Neural progenitor cell (in vitro differentiated cells): ENCODE measurements around the gene DSTN. TPM values are rescaled to one million over a fixed set of nuclear protein-coding genes. Genes with fewer than 3 reads are reported as not detected.

Source experiments
- DNase-seq: peaks from one replicate; pipeline ENCODE4 v3.0.0-alpha.2; 2016; ENCODE audit warnings: low spot score
- H2AFZ ChIP-seq: fragments of 200-600 bp; sonication (generic); replicated peaks from 2 replicates; pipeline ENCODE4 v1.6.1; 2016; ENCODE audit warnings: antibody characterized with exemption
- H3F3A ChIP-seq: fragments of 200-600 bp; sonication (generic); 2 replicates; pipeline ENCODE4 v1.6.1; 2016; ENCODE audit warnings: antibody characterized with exemption, low read depth
- H3K27ac ChIP-seq: fragments of 200-600 bp; sonication (generic); 2 replicates; pipeline ENCODE4 v1.5.1; 2016; ENCODE audit warnings: mild to moderate bottlenecking
- H3K27me3 ChIP-seq: fragments of 200-600 bp; sonication (generic); 2 replicates; pipeline ENCODE4 v1.6.1; 2016; ENCODE audit warnings: mild to moderate bottlenecking, moderate library complexity
- H3K36me3 ChIP-seq: fragments of 200-600 bp; sonication (generic); 2 replicates; pipeline ENCODE4 v1.5.1; 2016
- H3K4me1 ChIP-seq: fragments of 200-600 bp; sonication (generic); 2 replicates; pipeline ENCODE4 v1.6.1; 2016; ENCODE audit warnings: mixed run types
- H3K4me2 ChIP-seq: fragments of 200-600 bp; sonication (generic); 2 replicates; pipeline ENCODE4 v1.6.1; 2016
- H3K4me3 ChIP-seq: fragments of 200-600 bp; sonication (generic); 2 replicates; pipeline ENCODE4 v1.5.1; 2016
- H3K79me2 ChIP-seq: fragments of 200-600 bp; sonication (generic); 2 replicates; pipeline ENCODE4 v1.6.1; 2016; ENCODE audit warnings: low read depth
- H3K9ac ChIP-seq: fragments of 200-600 bp; sonication (generic); 2 replicates; pipeline ENCODE4 v1.6.1; 2016
- H3K9me3 ChIP-seq: fragments of 200-600 bp; sonication (generic); 2 replicates; pipeline ENCODE4 v1.5.1; 2016; ENCODE audit warnings: low read depth
- H4K20me1 ChIP-seq: fragments of 200-600 bp; sonication (generic); 2 replicates; pipeline ENCODE4 v1.6.1; 2016; ENCODE audit warnings: low read depth
- H3K27ac Mint-ChIP-seq: 3 replicates; pipeline ENCODE4 v1.8.0; 2021; ENCODE audit warnings: mixed read lengths
- H3K27me3 Mint-ChIP-seq: 2 replicates; pipeline ENCODE4 v1.8.0; 2022; ENCODE audit warnings: low read depth, mild to moderate bottlenecking, inconsistent platforms, moderate library complexity, mixed read lengths; ENCODE audit not compliant: insufficient read depth
- H3K36me3 Mint-ChIP-seq: 3 replicates; pipeline ENCODE4 v1.8.0; 2021; ENCODE audit warnings: mixed read lengths
- H3K4me1 Mint-ChIP-seq: 3 replicates; pipeline ENCODE4 v1.8.0; 2021; ENCODE audit warnings: mixed read lengths
- H3K4me3 Mint-ChIP-seq: 3 replicates; pipeline ENCODE4 v1.8.0; 2021; ENCODE audit warnings: mild to moderate bottlenecking, moderate library complexity, mixed read lengths
- H3K9me3 Mint-ChIP-seq: 3 replicates; pipeline ENCODE4 v1.8.0; 2020; ENCODE audit warnings: mixed read lengths
- EZH2 ChIP-seq: fragments of 200-600 bp; sonication (generic); IDR thresholded peaks from 2 replicates; pipeline ENCODE4 v1.6.1; 2017; ENCODE audit warnings: antibody characterized with exemption, mild to moderate bottlenecking, moderate library complexity
- EZH2phosphoT487 ChIP-seq: fragments of 200-600 bp; sonication (generic); IDR thresholded peaks from 2 replicates; pipeline ENCODE4 v1.6.1; 2017; ENCODE audit warnings: antibody characterized with exemption
- total RNA-seq: library from RNA; depleted of rRNA; stranded (reverse); fragments of >200 nt; gene quantifications from 2 replicates; pipeline ENCODE4 v1.2.3, GENCODE V29; 2015; ENCODE audit warnings: low replicate concordance
- TF ChIP-seq, protein P1 (sequence below): fragments of 200-600 bp; sonication (generic); IDR thresholded peaks from 2 replicates; pipeline ENCODE4 v1.5.1; 2017; ENCODE audit warnings: antibody characterized with exemption, mild to moderate bottlenecking

The DSTN gene
- total RNA-seq, 1 donor from 2014 or later, result 158 TPM

DNA sequence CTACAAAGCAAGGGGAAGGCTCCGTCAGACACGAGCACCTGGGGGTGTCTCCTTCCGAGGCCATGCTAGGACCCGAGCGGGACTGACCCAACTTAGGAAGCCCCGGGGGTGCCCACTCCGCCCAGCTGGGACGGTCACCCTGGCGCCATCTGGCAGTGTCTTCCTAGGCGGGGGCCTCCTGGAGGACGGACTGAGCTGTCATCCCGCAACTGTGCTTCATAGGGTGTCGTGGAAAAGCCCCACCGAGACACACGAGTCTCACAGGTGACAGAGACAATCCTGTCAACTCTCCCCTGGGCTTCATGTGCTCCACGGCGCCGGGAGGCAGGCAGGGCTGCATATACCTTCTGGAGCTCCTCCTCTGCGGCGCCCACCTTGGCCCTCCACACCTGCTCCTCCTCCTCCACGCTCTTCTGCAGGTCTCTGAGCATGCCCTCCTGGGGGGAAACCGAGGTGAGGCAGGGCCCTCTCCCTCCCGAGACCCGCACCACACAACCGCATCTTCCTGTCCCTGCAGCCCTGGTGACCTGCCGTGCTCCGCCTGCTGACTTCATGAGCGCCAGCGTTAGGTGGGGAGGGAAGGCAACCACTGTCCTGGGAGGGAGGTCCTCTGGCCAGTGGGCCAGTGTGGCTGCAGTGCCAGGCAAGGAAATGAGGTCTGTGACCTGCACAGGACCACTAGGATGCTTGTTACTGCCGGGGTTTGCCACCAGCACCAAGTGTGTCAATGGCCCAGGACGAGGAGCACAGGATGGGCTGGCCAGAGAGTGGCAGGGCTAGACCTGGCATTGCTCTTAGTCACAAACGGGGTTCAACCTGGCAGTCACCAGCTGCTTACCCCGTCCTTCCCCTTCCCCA is 50.7 kb downstream of the DSTN start:
- Histone ChIP-seq H3K4me2 (no peak overlapping the region), H3K27ac (no peak overlapping the region), H3F3A (no peaks in the 10 kb centered on the region), H3K9me3 (no peaks in the 10 kb centered on the region), H3K79me2 (no peaks in the 10 kb centered on the region), H2AFZ (no peak overlapping the region), H3K36me3 (no peaks in the 10 kb centered on the region), H3K9ac (no peak overlapping the region), H3K27me3 (no peaks in the 10 kb centered on the region), H4K20me1 (peaks cover 19% of the 10 kb centered on the region), H3K4me1 (no peaks in the 10 kb centered on the region), H3K4me3 (no peak overlapping the region)
- Mint-ChIP-seq H3K36me3 (peaks cover 3% of the 10 kb centered on the region), H3K9me3 (no peaks in the 10 kb centered on the region), H3K27me3 (peaks cover 3% of the 10 kb centered on the region), H3K4me1 (no peaks in the 10 kb centered on the region), H3K27ac (no peak overlapping the region), H3K4me3 (no peak overlapping the region)
- no peak for DNase-seq
- TF ChIP-seq, protein P1, sequence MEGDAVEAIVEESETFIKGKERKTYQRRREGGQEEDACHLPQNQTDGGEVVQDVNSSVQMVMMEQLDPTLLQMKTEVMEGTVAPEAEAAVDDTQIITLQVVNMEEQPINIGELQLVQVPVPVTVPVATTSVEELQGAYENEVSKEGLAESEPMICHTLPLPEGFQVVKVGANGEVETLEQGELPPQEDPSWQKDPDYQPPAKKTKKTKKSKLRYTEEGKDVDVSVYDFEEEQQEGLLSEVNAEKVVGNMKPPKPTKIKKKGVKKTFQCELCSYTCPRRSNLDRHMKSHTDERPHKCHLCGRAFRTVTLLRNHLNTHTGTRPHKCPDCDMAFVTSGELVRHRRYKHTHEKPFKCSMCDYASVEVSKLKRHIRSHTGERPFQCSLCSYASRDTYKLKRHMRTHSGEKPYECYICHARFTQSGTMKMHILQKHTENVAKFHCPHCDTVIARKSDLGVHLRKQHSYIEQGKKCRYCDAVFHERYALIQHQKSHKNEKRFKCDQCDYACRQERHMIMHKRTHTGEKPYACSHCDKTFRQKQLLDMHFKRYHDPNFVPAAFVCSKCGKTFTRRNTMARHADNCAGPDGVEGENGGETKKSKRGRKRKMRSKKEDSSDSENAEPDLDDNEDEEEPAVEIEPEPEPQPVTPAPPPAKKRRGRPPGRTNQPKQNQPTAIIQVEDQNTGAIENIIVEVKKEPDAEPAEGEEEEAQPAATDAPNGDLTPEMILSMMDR, result no peak
- TF ChIP-seq EZH2 (no peak), EZH2phosphoT487 (no peak)

DNA sequence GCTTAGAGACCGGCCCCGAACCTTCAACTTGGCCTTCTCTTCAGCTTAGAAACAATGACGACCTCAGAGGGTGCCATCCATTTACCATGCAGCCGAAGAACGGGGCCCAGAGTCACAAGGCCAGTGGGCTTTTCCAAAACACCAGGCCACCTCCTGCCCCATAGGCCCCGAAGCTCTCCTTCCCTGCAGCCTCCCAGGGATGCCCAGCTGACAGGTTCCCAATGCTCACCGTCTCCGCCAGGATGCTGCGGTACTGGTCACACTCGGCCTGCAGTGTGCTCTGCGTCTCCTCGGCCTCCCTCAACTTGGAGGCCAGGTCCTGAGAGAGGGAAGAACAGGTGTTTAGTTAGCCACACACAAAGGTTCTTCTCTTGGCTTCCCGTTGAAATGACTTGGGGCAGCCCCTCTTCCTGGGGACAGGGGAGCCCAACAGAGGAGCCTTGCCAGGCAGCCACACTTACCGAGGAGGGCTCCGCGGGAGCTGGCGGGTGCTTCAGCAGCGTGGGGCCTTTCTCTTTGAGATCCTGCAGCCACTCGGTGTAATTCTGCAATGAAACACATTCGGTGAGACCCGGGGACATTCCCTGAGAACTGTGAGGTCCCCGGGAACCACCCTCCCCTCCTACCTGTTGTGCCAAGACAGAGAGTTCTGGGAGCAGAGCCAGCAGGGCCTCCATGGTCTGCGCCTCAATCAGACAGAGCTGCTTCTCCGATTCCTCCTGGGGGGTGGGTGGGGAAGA is 51.5 kb downstream of the DSTN start:
- Mint-ChIP-seq H3K36me3 (peaks cover 8% of the 10 kb centered on the region), H3K4me3 (no peak overlapping the region), H3K4me1 (no peaks in the 10 kb centered on the region), H3K27ac (no peak overlapping the region), H3K27me3 (peaks cover 3% of the 10 kb centered on the region), H3K9me3 (no peaks in the 10 kb centered on the region)
- Histone ChIP-seq H3K4me2 (no peak overlapping the region), H3F3A (no peaks in the 10 kb centered on the region), H4K20me1 (peaks cover 15% of the 10 kb centered on the region), H2AFZ (no peak overlapping the region), H3K4me3 (no peak overlapping the region), H3K9me3 (no peaks in the 10 kb centered on the region), H3K4me1 (no peaks in the 10 kb centered on the region), H3K9ac (no peak overlapping the region), H3K79me2 (no peaks in the 10 kb centered on the region), H3K27ac (no peak overlapping the region), H3K27me3 (no peaks in the 10 kb centered on the region), H3K36me3 (no peaks in the 10 kb centered on the region)
- no peak for DNase-seq
- TF ChIP-seq EZH2 (no peak), EZH2phosphoT487 (no peak)
- TF ChIP-seq, protein P1, result no peak

DNA sequence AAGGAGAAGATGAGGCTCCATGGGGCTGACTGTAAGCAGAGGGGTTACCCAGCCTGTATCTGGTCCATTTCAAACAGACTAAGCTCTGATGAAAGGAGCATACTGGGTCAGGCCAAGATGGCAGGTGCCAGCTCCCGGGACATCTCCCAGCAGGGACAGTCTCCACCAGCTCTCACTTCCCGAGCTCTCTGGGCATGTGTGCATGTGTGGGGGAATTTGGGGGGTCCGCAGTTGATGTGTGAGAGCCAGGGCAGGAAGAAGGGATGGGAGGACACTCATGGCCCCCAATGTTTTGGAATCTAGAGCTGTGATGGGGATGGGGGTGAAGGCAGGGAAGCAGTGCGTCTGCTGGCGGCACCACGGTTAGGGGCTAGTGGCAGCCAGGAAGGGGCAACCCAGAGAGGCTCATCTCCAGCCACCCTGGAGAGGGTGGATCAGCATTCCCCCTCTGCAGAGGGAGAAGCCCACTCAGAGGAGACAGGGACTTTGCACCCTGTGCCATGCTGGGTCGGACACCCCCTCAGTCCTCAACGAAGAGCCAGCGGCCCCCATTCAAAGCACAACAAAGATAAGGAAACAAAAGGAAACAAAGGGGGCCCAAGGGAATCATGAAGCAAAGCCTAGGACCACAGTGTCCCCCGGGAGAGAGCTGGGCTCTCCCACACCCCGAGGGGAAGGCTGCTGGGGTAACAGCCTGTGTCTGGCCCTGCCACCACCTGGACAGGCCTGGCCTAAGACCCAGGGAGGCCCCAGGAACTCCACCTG is 52.4 kb downstream of the DSTN start:
- no peak for DNase-seq
- Mint-ChIP-seq H3K36me3 (peaks cover 8% of the 10 kb centered on the region), H3K4me1 (no peaks in the 10 kb centered on the region), H3K27me3 (peaks cover 3% of the 10 kb centered on the region), H3K27ac (no peak overlapping the region), H3K4me3 (peak overlapping the region; percentile 63), H3K9me3 (no peaks in the 10 kb centered on the region)
- Histone ChIP-seq H3K9ac (no peak overlapping the region), H2AFZ (no peak overlapping the region), H3K27ac (no peak overlapping the region), H3K4me3 (no peak overlapping the region), H3K79me2 (no peaks in the 10 kb centered on the region), H3F3A (no peaks in the 10 kb centered on the region), H3K36me3 (no peaks in the 10 kb centered on the region), H3K4me2 (no peak overlapping the region), H3K27me3 (no peaks in the 10 kb centered on the region), H4K20me1 (peaks cover 10% of the 10 kb centered on the region), H3K4me1 (no peaks in the 10 kb centered on the region), H3K9me3 (no peaks in the 10 kb centered on the region)
- TF ChIP-seq EZH2 (no peak), EZH2phosphoT487 (no peak)
- TF ChIP-seq, protein P1, result no peak
